ENCODE results near the gene GARRE1. TPM values are rescaled to one million over a fixed set of nuclear protein-coding genes. Genes with fewer than 3 reads are reported as not detected.
"Not testable (repeated sequence)": the region's sequence is repeated elsewhere in the genome, so short reads cannot be mapped to it uniquely, and the experiment has no call there.

GARRE1 gene
- 27.7 TPM for total RNA-seq

- peak; percentile 89 for DNase-seq (ENCODE audit: low spot score)
Observed at GRCh38 chr19:34254046-34254697, at the start of gene GARRE1. GARRE1 (plus strand) TSS chr19:34254554; CDS start chr19:34300474, 45,920 bp downstream.

GRCh38 chr19:34205324-34205723 is 49.0 kb upstream of the GARRE1 start:
- DNase-seq (ENCODE audit: low spot score), result not testable (repeated sequence)

- DNase-seq (ENCODE audit: low spot score), result no peak
Observed at GRCh38 chr19:34208291-34208884, 46.0 kb upstream of the GARRE1 start.

- no peak for DNase-seq (ENCODE audit: low spot score)
Observed at GRCh38 chr19:34209726-34210125, 44.6 kb upstream of the GARRE1 start.

GRCh38 chr19:34213283-34213682 is 41.1 kb upstream of the GARRE1 start:
- DNase-seq (ENCODE audit: low spot score), result no peak

- DNase-seq (ENCODE audit: low spot score), result no peak
Observed at GRCh38 chr19:34214040-34214439, 40.3 kb upstream of the GARRE1 start.

GRCh38 chr19:34215006-34215665 is 39.2 kb upstream of the GARRE1 start:
- DNase-seq (ENCODE audit: low spot score), result no peak

- no peak for DNase-seq (ENCODE audit: low spot score)
Observed at GRCh38 chr19:34215666-34216038, 38.7 kb upstream of the GARRE1 start.

GRCh38 chr19:34216745-34217219 is 37.6 kb upstream of the GARRE1 start:
- not testable (repeated sequence) for DNase-seq (ENCODE audit: low spot score)

- DNase-seq (ENCODE audit: low spot score), result peak; percentile 37
Observed at GRCh38 chr19:34217952-34218817, 36.2 kb upstream of the GARRE1 start.

- no peak for DNase-seq (ENCODE audit: low spot score)
Observed at GRCh38 chr19:34218818-34219164, 35.6 kb upstream of the GARRE1 start.

- peak; percentile 54 for DNase-seq (ENCODE audit: low spot score)
Observed at GRCh38 chr19:34220472-34221063, 33.8 kb upstream of the GARRE1 start.

- DNase-seq (ENCODE audit: low spot score), result no peak
Observed at GRCh38 chr19:34222386-34222785, 32.0 kb upstream of the GARRE1 start.

- no peak for DNase-seq (ENCODE audit: low spot score)
Observed at GRCh38 chr19:34224996-34225658, 29.2 kb upstream of the GARRE1 start.

GRCh38 chr19:34225659-34226015 is 28.7 kb upstream of the GARRE1 start:
- no peak for DNase-seq (ENCODE audit: low spot score)

- DNase-seq (ENCODE audit: low spot score), result no peak
Observed at GRCh38 chr19:34226036-34226435, 28.3 kb upstream of the GARRE1 start.

- no peak for DNase-seq (ENCODE audit: low spot score)
Observed at GRCh38 chr19:34228347-34228746, 26.0 kb upstream of the GARRE1 start.

- DNase-seq (ENCODE audit: low spot score), result no peak
Observed at GRCh38 chr19:34228762-34229161, 25.6 kb upstream of the GARRE1 start.

- no peak for DNase-seq (ENCODE audit: low spot score)
Observed at GRCh38 chr19:34229721-34230120, 24.6 kb upstream of the GARRE1 start.

- no peak for DNase-seq (ENCODE audit: low spot score)
Observed at GRCh38 chr19:34230820-34231219, 23.5 kb upstream of the GARRE1 start.

GRCh38 chr19:34231439-34231838 is 22.9 kb upstream of the GARRE1 start:
- no peak for DNase-seq (ENCODE audit: low spot score)

Measured in mucosa of gallbladder (tissue), 1 donor.